KBM-7 (cell line): Measurements from ENCODE around the gene CIAO2B.
"Not testable (repeated sequence)": the region's sequence is repeated elsewhere in the genome, so short reads cannot be mapped to it uniquely, and the experiment has no call there.

ENCODE experiments used
- DNase-seq: peaks from one replicate; pipeline ENCODE4 v3.0.0-alpha.2; 2015
- in situ Hi-C: fragments of 300-500 bp; cut with MboI; formaldehyde crosslinking; loops from 2 replicates; pipeline ENCODE4 v1.14.3; 2020; ENCODE audit warnings: low sequenced_read_pairs, low pct_unique_long_range_greater_than_20kb, mixed read lengths

The CIAO2B gene

DNA sequence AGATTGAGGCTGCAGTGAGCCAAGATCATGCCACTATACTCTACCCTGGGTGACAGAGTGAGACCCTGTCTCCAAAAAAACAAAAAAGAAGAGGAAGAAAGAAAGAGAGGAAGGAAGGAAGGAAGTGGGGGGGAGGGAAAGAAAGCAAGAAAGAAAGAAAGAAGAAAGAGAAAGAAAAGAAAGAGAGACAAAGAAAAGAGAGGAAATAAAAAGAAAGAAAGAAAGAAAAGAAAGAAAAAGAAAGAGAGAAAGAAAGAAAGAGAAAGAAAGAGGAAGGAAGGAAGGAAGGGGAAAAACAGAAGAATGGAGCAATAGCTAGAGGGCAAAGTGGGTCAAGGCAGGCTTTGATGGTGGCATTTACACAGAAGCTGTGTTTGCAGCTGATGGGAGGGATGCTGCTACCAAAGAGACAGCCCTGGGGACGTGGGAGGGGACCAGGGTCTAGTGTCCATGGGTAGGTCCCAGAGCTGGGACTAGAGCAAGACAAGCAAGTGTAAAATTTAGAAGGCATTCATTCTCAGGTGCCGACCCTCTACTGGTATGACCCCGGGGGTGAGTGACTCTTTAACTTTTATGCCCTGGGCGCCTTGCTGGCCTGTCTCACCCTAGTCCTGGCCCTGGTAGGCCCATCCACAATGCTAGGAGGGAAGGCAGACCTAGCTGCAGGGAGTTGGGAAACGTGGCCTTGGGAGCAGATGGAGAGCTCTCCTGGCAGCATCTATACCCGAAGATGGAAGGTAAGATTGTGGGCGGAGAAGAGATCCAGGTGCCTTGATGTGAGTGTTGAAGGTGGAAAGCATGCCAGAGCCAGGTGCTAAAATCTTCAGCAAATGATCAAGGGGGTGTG lies 24.9 kb upstream of the CIAO2B start:
- no peak for DNase-seq
- in situ Hi-C loops = no loop called here

DNA sequence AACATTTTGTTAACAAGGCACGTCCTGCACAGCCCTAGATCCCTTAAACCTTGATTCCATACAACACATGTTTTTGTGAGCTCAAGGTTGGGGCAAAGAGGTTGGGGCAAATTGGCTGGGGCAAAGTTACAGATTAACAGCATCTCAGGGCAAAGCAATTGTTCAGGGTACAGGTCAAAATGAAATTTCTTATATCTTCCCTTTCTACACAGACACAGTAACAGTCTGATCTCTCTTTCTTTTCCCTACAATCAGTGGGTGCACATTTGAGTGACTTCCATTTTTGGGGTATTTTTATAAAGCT lies 21.9 kb upstream of the CIAO2B start:
- in situ Hi-C loops, DNase-seq: not testable (repeated sequence)

DNA sequence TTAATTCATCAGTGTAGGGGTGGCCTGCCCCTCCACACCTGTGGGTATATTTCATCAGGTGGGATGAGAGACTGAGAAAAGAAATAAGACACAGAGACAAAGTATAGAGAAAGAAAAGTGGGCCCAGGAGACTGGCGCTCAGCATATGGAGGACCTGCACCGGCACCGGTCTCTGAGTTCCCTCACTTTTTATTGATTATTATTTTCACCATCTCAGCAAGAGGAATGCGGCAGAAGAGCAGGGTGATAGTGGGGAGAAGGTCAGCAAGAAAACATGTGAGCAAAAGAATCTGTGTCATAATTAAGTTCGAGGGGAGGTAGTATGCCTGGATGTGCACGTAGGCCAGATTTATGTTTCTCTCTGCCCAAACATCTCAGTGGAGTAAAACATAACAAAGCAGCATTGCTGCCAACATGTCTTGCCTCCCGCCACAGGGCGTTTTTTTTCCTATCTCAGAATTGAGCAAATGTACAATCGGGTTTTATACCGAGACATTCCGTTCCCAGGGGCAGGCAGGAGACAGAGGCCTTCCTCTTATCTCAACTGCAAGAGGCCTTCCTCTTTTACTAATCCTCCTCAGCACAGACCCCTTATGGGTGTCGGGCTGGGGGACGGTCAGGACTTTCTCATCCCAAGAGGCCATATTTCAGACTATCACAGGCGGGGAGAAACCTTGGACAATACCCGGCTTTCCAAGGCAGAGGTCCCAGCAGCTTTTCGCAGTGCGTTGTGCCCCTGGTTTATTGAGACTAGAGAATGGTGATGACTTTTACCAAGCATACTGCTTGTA lies 21.4 kb upstream of the CIAO2B start:
- DNase-seq, in situ Hi-C loops: not testable (repeated sequence)

DNA sequence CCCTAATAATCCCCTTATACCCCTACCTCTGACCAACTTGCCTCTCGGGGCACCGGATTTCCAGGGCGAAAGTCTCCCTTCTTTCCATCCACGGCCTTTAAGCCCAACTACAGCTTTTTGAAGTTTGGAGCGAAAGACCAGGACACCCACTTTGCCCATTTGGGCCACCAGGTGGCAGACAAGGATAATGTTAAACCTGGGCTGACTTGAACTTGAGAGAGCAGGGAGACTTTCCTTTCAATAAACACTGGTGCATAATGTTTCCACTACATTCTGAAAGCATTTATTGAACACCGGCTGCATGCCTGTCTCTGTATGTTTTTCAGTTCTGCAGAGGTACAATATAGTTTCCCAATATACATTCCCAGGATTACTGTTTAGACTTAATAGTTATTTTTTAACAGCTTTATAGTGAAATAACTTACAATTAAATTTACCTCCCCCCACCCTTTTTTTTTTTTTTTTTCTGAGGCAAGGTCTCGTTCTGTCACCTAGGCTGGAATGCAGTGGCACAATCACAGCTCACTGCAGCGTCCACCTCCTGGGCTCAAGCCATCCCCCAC lies 20.0 kb upstream of the CIAO2B start:
- peak; percentile 89 for DNase-seq
- in situ Hi-C loops = no loop called here

DNA sequence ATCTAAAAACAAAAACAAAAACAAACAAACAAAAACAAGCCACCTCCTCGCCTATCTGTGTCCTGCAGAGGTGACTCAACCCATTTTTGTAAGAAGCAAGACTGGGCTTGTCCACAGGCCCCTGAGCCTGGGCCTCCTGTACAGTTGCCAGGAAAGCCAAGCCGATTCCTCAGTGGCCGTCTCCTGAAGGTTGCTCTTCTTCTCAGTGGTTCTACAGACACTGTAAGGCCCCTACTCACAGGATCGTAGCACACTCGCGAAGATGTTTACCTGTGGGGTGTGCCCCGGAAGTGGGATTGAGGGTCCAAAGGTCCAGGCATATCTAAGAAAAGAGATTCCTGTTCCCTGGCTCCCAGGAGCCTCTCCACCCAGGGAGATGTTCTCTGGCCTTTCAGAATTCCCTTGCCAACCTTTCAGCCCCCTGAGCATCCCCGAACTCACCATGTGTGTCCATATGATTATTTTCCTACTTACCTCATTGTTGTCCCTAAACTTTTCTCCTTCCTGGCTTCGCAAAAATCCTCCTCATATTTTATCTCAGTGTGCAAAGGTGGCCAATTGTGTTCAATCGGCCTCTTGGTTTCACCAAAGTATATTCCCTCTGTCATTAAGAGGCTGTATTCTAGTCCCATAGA lies 19.4 kb upstream of the CIAO2B start:
- DNase-seq = no peak
- in situ Hi-C loops = no loop called here

DNA sequence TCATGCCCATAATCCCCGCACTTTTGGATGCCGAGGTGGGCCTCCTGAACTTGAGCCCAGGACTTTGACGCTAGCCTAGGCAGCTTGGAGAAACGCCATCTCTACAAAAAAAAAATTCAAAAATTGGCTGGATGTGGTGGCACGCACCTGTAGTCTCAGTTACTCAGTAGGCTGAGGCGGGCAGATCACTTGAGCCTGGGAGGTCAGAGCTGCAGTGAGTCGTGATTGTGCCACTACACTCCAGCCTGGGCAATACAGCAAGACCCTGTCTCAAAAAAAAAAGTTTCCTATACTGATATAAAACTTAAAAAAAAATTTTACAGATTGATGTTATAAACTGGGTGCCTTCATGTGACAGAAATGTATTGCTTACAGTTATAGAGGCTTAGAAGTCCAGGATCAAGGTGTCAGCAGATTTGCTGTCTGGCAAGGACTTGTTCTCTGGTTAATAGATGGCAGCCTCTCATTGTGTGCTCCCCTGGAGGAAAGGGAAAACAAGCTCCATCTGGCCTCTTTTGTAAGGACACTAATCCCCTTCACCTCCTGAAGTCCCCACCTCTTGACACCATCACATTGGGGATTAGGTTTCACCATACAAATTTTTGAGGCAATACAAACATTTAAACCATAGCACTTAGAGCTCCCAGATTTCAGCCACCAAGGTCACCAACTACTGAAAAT lies 18.4 kb upstream of the CIAO2B start:
- no peak for DNase-seq
- in situ Hi-C loops = no loop called here

DNA sequence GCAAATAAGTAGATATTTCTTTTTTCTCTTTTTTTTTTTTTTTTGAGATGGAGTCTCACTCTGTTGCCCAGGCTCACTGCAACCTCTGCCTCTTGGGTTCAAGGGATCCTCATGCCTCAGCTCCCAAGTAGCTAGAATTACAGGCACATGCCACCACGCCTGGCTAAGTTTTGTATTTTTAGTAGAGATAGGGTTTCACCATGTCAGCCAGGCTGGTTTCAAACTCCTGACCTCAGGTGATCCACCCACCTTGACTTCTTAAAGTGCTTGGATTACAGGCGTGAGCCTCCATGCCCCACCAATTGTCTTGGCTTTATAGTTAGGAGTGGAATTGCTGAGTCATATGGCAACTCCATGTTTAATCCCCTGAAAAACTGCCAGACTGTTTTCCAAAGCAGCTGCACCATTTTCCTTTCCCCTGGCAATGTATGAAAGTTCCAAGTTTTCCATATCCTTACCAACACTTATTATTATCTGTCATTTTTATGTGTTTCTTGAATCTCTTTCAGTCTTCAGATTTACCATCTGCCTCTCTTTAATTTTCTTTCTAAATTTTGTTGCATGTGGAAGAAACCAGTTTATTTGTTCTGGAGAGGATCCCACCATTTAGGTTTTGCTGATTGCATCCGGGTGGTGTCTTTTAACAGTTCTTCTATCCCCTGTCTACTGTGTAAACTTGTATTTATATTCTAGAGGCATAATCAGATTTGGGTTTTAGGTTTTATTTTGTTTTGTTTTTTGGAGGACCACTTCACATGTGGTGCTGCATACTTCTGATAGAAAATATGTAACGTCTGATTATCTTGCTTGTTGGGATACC lies 17.0 kb upstream of the CIAO2B start:
- in situ Hi-C loops = no loop called here

DNA sequence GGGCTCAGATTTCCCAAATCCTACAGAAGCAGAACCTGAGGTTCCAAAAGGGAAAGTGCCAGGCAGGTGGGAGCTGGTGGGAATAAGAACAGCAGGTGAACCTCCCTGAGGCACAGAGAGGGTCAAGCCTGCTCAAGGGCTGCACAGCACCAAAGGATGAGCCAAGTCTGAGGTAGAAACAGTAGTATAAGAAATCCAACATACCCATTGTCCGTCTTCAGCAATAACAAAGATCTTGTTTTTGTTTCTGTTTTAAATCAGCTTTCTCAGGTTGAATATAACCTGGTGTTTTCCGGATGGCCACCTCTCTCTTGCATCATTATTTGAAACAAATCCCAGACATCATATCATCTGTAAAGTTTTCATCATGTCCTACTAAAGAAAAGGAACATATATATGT lies 16.2 kb upstream of the CIAO2B start:
- in situ Hi-C loops = no loop called here
- no peak for DNase-seq

More for the DNA sequence above, 17.0 kb upstream of the CIAO2B start:
- no peak for DNase-seq

DNA sequence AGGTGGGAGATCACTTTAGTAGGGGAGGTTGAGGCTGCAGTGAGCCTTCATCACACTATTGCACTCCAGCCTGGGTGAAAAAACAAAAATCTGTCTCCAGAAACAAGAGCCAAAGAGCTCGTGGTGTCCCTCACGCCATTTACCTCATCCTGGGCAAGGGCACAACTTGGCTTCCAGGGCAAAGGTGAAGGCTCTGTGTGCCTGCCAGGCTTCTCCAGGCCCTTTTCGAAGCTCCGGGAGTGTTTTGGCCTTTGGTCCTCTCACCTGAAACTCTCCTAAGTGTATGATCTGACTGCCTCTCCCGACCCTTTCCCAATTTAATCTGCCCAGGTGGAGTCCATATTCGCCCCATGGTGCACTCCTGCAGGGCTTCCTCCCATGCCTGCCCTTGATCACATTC lies 15.3 kb upstream of the CIAO2B start:
- no peak for DNase-seq
- in situ Hi-C loops = no loop called here

DNA sequence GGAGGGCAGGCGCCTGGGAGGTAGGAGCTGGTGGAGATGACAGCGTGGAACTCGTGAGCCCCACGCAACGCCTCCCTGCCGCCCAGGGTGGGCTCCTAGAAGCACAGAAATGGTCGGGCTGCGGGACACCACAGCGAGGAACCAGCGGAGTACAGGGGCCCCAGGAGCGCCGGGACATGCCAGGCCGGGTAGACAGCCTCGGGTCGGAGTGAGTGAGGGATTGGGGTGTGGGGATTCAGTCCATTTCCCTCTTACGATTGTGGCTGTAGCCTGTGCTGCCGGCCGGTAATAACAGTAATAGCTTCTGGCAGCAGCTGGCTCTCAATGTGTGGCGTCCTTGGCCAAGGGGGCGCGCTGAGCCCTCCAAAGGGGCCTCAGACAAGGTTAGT lies 14.6 kb upstream of the CIAO2B start:
- in situ Hi-C loops = no loop called here
- DNase-seq = no peak

DNA sequence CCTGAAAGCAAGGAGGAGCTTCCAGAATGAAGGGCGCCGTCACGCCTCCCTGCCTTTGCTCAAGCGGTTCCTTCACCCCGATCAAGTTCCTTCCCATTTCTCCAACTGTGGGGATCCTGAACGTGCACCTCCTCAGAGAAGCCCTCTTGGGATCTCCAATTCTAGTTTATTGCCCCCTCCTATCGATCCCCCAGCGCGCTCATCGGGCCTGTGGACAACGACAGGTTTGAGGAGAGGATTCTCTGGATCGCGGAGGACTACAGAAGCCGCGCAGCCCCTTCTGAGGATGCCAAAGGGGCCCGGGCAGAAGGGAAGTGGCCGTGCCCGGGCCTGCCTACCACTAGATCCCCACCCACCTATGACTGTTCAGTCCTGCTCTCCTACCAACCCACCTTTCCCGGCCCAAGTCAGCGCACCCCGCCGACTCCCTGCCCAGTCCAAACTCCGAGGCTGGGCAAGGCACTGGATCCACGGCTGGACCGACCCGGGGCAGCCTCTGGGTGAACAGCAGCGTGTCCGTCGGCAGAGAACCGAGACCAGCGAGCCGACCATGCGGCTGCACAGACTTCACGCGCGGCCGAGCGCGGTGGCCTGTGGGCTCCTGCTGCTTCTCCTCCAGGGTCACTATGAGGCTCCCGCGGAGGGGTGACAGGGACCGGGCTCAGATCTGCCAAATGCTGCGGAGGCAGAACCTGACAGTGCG lies 14.1 kb upstream of the CIAO2B start:
- DNase-seq = no peak
- in situ Hi-C loops = no loop called here

DNA sequence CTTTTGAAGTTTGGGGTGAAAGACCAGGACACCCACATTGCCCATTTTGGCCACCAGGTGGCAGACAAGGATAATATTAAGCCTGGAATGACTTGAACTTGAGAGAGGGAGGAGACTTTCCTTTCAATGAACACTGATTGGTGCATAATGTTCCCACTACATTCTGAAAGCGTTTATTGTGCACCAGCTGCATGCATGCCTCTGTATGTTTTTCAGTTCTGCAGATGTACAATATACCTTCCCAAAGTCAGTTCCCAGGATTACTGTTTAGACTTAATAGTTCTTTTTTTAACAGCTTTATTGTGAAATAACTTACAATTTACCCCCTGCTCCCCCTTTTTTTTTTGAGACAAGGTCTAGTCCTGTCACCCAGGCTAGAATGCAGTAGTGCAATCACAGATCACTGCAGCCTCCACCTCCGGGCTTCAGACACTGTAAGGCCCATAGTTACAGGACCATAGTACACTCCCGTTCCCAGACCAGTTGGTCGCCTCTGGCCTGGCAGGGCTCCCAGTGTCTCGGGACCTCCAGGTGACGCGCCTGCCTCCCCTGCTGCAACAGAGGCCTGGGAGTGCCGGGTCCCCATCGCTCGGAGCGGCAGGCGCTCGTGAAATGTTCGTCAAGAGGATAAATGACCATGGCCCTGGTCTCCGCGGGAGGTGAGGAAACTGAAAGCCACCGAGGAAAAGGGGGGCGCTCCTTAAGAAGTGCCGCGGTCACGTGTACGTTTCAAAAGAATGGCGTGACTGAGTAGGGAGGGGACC lies 13.3 kb upstream of the CIAO2B start:
- DNase-seq = peak; percentile 91
- in situ Hi-C loops = no loop called here

DNA sequence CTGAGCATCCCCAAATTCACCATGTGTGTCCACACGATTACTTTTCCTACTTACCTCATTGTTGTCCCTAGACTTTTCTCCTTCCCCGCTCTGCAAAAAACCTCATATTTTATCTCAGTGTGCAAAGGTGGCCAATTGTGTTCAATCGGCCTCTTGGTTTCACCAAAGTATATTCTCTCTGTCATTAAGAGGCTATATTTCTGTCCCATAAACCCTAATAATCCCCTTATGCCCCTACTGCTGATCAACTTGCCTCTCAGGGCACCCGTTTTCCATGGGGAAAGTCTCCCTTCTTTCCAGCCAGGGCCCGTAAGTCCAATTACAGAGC lies 12.7 kb upstream of the CIAO2B start:
- no peak for DNase-seq
- in situ Hi-C loops = no loop called here

DNA sequence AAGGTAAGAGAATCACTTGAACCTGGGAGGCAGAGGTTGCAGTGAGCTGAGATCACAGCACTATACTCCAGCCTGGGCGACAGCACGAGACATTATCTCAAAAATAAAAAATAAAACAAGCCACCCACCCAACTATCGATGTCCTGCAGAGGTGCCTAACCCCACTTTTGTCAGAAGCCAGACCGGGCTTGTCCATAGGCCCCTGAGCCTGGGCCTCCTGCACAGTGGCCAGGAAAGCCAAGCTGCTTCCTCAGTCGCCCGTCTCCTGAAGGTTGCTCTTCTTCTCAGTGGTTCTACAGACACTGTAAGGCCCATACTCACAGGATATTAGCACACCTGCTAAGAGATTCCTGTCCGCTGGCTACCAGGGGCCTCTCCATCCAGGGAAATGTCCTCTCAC lies 12.3 kb upstream of the CIAO2B start:
- in situ Hi-C loops = no loop called here
- DNase-seq = no peak

DNA sequence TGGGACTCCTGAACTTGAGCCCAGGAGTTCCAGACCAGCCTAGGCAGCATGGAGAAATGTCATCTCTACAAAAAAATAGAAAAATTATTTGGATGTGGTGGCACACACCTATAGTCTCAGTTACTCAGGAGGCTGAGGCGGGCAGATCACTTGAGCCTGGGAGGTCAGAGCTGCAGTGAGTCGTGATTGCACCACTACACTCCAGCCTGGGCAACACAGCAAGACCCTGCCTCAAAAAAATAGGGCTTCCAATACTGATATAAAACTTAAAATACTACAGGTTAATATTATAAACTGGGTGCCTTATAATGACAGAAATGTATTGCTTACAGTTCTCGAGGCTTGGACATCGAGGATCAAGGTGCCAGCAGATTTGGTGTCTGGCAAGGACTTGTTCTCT lies 11.7 kb upstream of the CIAO2B start:
- DNase-seq = no peak
- in situ Hi-C loops = no loop called here

DNA sequence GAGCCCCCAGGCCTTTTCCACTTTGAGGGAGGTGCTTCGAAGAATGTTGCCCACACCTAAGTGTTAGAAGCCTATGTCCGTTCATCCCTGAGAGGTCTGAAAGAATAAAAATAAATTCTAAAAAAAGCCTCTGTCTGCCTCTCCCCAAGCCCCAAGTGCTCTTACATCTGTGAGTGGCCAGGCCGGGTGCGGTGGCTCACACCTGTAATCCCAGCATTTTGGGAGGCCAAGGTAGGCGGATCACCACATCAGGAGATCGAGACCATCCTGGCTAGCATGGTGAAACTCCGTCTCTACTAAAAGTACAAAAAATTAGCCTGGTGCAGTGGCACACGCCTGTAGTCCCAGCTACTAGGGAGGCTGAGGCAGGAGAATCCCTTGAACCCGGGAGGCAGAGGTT lies 10.8 kb upstream of the CIAO2B start:
- in situ Hi-C loops, DNase-seq: not testable (repeated sequence)

DNA sequence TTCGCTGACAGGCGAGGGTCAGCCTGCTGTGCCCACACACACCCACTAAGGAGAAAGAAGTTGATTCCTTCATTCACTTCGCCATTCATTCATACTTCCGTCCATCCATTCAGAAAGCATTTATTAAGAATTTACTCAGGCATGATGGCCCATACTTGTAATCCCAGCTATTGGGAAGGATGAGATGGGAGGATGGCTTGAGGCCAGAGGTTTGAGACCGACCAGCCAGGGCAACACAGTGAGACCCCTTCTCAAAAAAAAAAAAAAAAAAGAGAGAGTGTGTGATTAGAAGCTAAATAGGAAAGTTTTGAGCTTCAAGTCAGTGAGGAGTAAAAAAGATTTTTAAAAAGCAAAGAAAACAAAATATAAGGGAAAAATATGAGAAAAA lies 9.8 kb upstream of the CIAO2B start:
- DNase-seq = no peak
- in situ Hi-C loops = no loop called here
